HG03045 (cell line): Measurements from ENCODE around the gene APOC4.
"Not testable (repeated sequence)": the region's sequence is repeated elsewhere in the genome, so short reads cannot be mapped to it uniquely, and the experiment has no call there.

Experiments
- ATAC-seq: cut with Tn5 transposase; IDR thresholded peaks from one replicate; pipeline ENCODE4 v1.9.1; 2021; ENCODE audit warnings: mild to moderate bottlenecking, moderate library complexity; ENCODE audit not compliant: unreplicated experiment

Gene APOC4

GRCh38 chr19:44957526-44957925 lies 15.5 kb downstream of the APOC4 start:
- ATAC-seq = no peak

DNA sequence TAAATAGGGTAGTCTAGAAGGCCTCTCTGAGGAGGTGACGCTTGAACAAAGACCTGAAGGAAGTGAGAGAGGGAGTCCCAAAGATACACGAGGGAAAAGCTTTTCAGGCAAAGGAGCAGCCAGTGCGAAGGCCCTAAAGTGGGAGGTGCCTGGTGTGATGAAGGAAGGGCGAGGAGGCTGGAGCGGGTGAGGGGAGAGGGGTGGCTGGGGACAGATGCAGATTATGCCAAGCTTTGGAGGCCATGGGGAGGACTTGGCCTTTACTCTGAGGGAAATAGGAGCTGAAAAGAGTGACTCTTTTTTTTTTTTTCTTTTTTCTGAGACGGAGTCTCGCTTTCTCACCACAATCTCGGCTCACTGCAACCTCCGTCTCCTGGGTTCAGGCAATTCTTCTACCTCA lies 16.1 kb downstream of the APOC4 start:
- no peak for ATAC-seq

- ATAC-seq = no peak
These were observed 17.7 kb downstream of the APOC4 start for GRCh38 chr19:44959691-44960090.

DNA sequence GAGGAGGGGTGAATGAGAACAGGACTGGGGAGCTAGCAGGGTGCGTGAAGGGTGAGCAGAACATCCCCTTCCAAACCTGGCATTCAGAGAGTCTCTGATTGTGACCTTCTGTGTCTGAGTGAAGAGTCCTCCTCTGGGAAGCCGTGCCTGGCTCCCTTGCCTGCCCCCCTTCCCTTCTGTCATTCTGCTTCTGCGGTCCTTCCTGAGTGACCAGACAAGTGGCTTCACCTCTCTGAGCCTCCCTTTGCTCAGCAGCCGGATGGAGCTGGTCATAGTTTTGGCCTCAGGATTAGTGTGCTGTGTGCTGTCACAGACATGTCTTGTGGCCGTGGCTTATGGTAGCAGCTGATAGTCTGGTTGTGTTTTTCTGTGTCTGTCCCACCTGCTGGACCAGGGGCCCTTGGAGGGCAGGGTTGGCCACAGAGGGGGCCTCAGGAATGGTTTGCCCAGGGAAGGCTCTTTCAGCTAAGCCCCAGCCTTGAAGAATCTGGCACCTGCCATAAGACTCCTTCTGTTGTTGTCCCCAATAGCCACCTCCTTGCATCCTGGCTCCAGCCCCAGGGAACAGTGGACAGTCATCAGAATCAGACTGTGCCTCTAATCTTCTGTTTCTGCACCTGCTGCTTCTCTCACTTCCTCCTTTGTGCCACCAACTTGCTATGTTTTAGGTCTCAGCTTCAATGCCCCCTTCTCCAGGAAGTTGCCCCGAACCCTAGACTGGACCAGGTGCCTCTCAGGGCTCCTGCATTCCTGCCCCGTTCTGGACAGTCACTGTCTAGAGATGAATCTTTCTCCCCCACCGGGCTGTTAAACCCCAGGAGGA lies 19.1 kb downstream of the APOC4 start:
- no peak for ATAC-seq

DNA sequence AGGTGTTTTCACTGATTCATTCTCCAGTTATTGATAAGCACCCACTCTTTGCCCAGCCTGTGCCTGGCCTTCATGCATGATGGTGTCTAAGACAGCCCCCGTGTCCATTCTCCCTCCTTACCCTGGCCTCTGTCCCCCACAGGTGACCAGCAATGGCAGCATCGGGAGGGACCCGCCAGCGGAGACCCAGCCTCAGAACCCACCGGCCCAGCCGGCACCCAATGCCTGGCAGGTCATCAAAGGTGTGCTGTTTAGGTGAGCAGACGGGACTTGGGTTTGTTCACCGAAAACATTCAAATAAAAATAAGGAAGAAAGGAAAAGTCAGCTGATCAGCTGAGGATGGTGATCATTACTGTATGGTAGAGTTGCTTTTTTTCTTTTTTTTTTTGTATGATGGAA lies 19.8 kb downstream of the APOC4 start:
- no peak for ATAC-seq

GRCh38 chr19:44968118-44968517 lies 26.1 kb downstream of the APOC4 start:
- no peak for ATAC-seq

GRCh38 chr19:44968670-44969069 lies 26.6 kb downstream of the APOC4 start:
- ATAC-seq = no peak

GRCh38 chr19:44969437-44969836 lies 27.4 kb downstream of the APOC4 start:
- ATAC-seq = no peak

DNA sequence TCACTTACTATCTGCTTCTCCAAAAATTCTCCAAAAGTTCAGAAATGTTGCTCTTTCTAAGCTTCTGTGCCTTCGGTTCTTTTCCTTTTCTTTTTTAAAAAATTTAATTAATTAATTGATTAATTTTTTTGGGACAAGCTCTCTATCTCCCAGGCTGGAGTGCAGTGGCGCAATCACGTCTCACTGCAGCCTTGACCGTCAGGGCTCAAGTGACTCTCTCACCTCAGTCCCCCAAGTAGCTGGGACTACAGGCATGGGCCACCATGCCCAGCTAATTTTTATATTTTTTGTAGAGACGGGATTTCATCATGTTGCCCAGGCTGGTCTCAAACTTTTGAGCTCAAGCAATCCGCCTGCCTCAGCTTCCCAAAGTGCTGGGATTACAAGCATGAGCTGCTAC lies 29.4 kb downstream of the APOC4 start:
- not testable (repeated sequence) for ATAC-seq

DNA sequence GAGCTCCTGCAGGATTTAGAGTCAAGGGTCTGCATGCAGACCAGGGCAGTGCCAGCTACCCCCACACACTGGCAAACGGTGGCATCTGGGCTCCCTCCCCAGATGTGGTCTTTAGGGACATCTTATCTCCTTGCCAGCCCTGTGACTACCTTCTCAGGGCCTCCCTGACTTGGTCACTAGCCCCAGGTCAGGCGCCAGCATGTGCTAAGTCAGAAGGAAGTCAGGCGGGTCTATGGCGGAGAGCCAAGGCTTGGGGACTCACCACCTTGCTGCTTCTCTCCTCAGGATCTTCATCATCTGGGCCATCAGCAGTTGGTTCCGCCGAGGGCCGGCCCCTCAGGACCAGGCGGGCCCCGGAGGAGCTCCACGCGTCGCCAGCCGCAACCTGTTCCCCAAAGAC lies 30.8 kb downstream of the APOC4 start:
- ATAC-seq = no peak

GRCh38 chr19:44973982-44974735 lies 32.1 kb downstream of the APOC4 start:
- no peak for ATAC-seq

DNA sequence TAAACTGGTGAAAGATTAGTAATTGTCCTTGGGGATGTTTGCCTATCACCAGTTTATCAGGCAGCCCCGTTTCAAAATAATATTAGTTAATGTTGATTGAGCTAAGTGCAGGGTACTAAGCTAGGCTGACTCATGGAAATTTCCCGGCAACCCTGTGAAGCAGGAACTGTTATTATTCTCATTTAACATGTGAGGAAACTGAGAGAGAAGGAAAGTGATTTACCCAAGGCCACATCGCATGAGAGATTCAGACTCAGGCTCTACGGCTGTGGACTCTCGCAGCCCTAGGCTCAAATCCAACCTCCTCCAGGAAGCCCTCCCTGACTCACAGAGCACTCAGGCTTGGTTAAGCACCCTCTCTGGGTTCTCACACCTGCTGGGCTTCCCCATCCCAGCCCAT lies 32.8 kb downstream of the APOC4 start:
- no peak for ATAC-seq

- no peak for ATAC-seq
These were observed 33.4 kb downstream of the APOC4 start for GRCh38 chr19:44975444-44975843.

GRCh38 chr19:44984005-44984404 lies 42.0 kb downstream of the APOC4 start:
- ATAC-seq = no peak

- ATAC-seq = no peak
These were observed 43.4 kb downstream of the APOC4 start for GRCh38 chr19:44985445-44985844.

- ATAC-seq = no peak
These were observed 44.4 kb downstream of the APOC4 start for GRCh38 chr19:44986389-44986788.

DNA sequence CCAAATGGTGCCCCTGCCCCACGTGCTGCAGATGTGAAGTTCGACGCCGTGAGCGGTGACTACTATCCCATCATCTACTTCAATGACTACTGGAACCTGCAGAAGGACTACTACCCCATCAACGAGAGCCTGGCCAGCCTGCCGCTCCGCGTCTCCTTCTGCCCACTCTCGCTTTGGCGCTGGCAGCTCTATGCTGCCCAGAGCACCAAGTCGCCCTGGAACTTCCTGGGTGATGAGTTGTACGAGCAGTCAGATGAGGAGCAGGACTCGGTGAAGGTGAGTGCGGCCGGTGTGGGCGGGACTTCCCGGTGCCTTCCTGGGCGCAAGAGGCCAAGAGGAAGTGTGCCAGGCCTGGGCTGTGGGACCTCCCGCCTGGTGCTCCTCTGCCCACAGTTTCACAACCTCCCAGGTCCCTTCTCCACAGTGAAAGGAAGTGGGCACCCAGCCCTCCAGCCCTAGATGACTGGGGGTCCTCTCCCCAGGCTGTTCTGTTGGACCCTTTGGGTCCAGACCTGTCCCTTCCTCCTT lies 45.2 kb downstream of the APOC4 start:
- no peak for ATAC-seq

- ATAC-seq = no peak
These were observed 46.2 kb downstream of the APOC4 start for GRCh38 chr19:44988273-44988672.

DNA sequence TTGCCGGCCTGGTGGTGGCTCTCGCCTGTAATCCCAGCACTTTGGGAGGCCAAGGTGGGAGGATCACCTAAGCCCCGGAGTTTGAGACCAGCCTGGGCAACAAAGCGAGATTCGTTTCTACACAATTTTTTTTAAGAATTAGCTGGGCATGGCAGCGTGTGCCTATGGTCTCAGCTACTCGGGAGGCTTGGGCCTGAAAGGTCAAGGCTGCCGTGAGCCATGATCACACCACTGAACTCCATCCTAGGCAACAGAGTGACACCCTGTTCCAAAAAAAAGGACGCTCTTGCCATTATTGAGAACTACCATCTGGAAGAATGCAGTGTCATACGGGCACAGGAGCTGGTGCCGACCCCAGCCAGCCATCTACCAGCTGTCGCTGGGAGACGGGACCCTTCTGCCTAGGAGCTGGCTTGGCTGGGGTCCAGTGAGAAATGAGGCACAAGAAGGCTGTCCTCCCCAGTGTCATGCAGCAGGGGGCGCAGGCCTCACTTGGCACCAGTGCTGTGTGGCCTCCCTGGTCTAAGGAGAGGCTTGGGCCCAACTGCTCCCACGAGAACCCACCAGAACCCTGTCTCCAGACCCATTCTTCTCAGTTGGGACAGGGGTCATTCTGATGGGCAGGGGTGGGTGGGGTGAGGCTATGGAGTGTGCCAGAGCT lies 47.0 kb downstream of the APOC4 start:
- ATAC-seq = no peak

DNA sequence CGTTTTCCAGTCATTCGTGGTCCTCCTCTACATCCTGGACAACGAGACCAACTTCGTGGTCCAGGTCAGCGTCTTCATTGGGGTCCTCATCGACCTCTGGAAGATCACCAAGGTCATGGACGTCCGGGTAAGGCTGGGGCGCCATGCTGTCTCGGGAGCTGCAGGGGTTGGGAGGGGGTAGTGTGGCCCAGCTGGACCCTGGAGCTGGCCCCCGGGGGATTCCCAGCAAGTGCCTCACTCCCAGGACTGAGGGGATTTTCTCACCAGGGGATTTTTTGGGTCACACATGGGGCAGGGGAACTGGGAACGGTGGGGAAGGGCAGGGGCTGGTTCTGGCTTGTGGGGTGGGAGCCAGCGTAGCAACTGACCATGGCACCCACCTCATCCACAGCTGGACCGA lies 48.4 kb downstream of the APOC4 start:
- no peak for ATAC-seq

- no peak for ATAC-seq
These were observed 48.9 kb downstream of the APOC4 start for GRCh38 chr19:44990966-44991365.
